HG02938 (cell line): Measurements from ENCODE around the gene REEP6.
"Not testable (repeated sequence)": the region's sequence is repeated elsewhere in the genome, so short reads cannot be mapped to it uniquely, and the experiment has no call there.

Experiments used
- ATAC-seq: cut with Tn5 transposase; IDR thresholded peaks from one replicate; pipeline ENCODE4 v1.9.1; 2021; ENCODE audit warnings: mild to moderate bottlenecking, moderate library complexity; ENCODE audit not compliant: unreplicated experiment

The REEP6 gene

GRCh38 chr19:1488282-1488601 is 2.7 kb upstream of the REEP6 start:
- no peak for ATAC-seq

GRCh38 chr19:1489463-1490310 is 1.3 kb upstream of the REEP6 start:
- ATAC-seq = no peak

- ATAC-seq = peak; percentile 78
Observed at GRCh38 chr19:1490311-1491113, 469 bp upstream of the REEP6 start, which contains the start of gene PCSK4. Gene PCSK4, minus strand, starts transcription at chr19:1490350. Its CDS starts 4 bp downstream, at chr19:1490346.

DNA sequence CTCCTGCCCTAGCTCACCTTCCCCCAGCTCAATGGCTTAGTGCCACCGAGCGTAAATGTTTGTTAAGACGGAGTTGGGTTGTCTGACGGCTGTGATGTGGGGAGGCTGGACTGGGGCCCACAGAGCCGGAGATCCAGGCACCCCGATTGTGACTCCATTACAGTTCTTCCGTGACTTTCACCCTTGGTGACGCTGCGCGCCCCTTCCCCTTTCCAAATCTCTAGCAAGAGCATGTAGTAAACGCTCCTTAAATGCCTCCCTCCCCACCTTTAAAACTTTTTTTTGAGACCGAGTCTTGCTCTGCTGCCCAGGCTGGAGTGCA is 829 bp downstream of the REEP6 start:
- ATAC-seq = no peak

DNA sequence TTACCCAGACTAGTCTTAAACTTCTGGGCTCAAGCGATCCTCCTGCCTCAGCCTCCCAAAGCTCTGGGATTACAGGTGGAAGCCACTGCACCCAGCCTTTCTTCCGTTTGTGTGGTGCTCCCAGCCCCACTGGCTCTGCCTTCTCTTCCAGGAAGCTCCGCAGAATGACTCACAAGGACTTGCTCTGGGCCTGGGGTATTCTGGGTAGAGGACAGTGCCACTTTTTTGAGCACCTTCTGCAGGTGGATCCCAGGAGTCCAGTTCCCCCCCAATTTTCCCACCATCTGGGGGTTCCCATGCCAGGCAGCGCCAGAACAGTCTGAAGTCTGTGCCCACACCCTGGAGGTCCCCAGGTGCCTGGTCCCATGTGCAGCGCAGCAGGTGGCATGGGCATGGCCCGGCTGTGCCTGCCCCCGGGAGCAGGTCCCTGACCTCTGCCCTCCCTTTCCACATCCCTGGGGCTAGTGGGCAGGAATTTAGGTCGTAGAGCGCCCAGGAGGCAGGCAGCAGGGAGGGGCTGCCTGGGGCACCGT is 1.6 kb downstream of the REEP6 start:
- no peak for ATAC-seq

DNA sequence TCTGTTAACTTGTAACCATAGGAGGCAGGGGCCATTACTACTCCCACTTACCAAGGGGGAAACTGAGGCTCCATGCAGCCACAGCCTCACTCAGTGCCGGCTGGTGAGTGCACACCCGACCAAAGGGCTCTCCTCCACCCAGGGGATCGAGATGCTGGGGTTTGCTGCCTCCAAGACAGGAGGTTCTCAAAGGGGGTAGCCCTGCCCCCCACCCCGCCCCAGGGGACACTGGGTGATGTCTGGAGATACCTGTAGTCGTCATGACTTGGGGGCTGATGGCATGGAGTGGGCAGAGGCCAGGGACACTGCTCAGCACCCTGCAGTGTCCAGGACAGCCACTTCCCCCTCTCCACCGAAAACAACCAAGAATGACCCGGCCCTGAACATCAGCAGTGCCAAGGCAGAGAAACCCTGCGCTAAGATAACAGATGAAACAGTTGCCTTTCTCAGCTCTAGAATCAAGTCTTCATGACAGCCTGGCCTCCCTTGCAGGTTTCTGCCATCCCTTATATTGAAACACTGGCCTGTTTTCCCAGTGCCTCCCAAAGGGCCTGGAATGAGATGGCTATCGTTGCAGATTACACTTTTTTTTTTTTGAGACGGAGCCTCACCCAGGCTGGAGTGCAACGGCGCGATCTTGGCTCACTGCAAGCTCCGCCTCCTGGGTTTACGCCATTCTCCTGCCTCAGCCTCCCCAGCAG is 3.3 kb downstream of the REEP6 start:
- no peak for ATAC-seq

DNA sequence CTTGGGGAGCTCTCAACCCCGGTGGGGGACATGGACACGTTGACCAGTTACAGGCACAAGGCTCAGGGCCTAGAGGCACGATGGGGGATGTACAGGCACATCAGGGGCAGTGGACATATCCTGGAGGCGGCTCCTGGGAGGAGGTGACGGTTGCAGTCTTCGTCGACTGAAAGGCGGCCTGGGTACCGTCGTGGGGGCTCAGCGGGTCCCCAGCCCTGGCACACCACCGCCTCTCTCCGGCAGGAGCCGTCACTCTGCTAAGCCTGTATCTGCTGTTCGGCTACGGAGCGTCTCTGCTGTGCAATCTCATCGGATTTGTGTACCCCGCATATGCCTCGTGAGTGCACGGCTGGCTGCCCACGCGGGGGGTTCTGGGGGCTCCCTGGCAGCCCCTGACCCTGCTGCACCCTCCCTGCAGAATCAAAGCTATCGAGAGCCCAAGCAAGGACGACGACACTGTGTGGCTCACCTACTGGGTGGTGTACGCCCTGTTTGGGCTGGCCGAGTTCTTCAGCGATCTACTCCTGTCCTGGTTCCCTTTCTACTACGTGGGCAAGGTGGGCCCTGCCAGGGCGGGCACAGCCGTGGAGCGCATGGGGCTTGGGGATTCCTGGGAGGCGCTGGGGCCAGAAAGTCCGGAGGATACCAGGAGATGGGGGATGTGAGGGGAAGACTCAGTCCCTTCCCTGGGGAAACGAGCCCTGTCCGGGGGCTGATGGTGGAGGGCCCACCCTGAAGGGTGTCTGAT is 4.2 kb downstream of the REEP6 start:
- ATAC-seq = no peak

GRCh38 chr19:1495799-1496713 is 5.1 kb downstream of the REEP6 start:
- no peak for ATAC-seq

GRCh38 chr19:1496714-1497577 is 6.0 kb downstream of the REEP6 start:
- ATAC-seq = no peak

GRCh38 chr19:1497578-1498235 is 6.7 kb downstream of the REEP6 start:
- ATAC-seq = no peak

GRCh38 chr19:1499231-1499630 is 8.2 kb downstream of the REEP6 start:
- ATAC-seq = not testable (repeated sequence)

GRCh38 chr19:1501200-1501595 is 10.2 kb downstream of the REEP6 start:
- no peak for ATAC-seq

GRCh38 chr19:1502433-1503088 is 11.6 kb downstream of the REEP6 start:
- no peak for ATAC-seq

GRCh38 chr19:1503089-1503924 is 12.3 kb downstream of the REEP6 start:
- ATAC-seq = no peak

DNA sequence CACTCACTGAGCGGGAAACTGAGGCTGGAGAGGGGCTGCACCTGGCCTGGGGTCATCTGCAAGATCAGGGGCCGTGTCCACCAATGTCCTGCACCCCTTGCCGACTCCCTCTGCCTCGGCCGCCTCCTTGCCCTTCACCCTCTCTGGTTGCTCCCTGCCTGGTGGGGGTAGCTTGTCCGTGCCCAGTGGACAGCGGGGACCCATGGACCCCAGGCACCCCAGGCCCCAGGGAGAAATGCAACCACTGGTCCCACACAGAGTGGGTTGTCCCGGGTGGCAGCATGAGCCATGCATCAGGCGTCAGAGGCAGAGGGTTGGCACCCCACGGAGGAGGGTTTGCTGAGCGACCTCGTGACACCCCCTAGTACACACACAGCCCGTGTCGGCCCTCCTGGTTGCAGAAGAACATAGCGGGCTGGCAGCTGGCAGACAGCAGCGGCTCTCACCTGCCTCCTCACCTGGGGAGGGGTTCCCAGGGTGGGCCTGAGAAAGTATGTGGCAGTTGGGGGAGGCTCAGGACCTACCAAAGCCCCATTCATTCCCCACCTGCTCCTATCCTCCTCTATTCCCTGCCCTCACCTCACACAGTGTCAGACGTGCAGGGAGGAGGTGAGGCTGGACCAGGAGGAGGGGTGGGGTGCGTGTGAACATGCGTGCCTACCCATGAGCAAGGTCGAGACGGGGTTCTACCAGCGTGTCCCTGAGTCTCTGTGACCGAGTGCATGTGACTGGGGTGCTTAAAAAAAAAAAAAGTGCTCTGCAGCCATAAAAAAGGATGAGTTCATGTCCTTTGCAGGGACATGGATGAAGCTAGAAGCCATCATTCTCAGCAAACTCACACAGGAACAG is 13.2 kb downstream of the REEP6 start:
- no peak for ATAC-seq

- no peak for ATAC-seq
Observed at GRCh38 chr19:1505012-1505411, 14.0 kb downstream of the REEP6 start.
